WTC11 (cell line): ENCODE data around the gene ERH. TPM values are rescaled to one million over a fixed set of nuclear protein-coding genes. Genes with fewer than 3 reads are reported as not detected.

Source experiments
- ATAC-seq: fragments of 200-7000 bp; cut with Tn5 transposase; 2 replicates; pipeline ENCODE4 v1.10.0; 2021; ENCODE audit warnings: mild to moderate bottlenecking, moderate library complexity
- CTCF ChIA-PET: fragments of 300-600 bp; sonication (Branson Sonifier 250); formaldehyde crosslinking; loops from one replicate; lab custom pipeline; 2021; ENCODE audit warnings: antibody characterized with exemption; lab: Charles Lee
- POLR2A ChIA-PET: fragments of 350-600 bp; sonication (Branson Sonifier 250); formaldehyde crosslinking; loops from one replicate; lab custom pipeline; 2021; ENCODE audit warnings: antibody characterized with exemption; lab: Charles Lee
- DNase-seq: peaks from one replicate; pipeline ENCODE4 v3.0.0; 2021; ENCODE audit warnings: low spot score
- H3K27ac Mint-ChIP-seq: 2 replicates; pipeline ENCODE4 v1.8.0; 2021; ENCODE audit warnings: mixed read lengths
- H3K27me3 Mint-ChIP-seq: 2 replicates; pipeline ENCODE4 v1.8.0; 2021; ENCODE audit warnings: low read depth, mild to moderate bottlenecking, moderate library complexity, mixed read lengths
- H3K36me3 Mint-ChIP-seq: 2 replicates; pipeline ENCODE4 v1.8.0; 2021; ENCODE audit warnings: mixed read lengths
- H3K4me1 Mint-ChIP-seq: 2 replicates; pipeline ENCODE4 v1.8.0; 2022; ENCODE audit warnings: mixed read lengths
- H3K4me3 Mint-ChIP-seq: 2 replicates; pipeline ENCODE4 v1.8.0; 2021; ENCODE audit warnings: mild to moderate bottlenecking, moderate library complexity, mixed read lengths
- H3K9me3 Mint-ChIP-seq: 2 replicates; pipeline ENCODE4 v1.8.0; 2021; ENCODE audit warnings: mixed read lengths
- EMX1 ChIP-seq: fragments of 250-450 bp; sonication (Bioruptor Pico); IDR thresholded peaks from 2 replicates; pipeline ENCODE4 v1.8.0; 2021; ENCODE audit warnings: mild to moderate bottlenecking
- ETV6 ChIP-seq: sonication (generic); formaldehyde crosslinking; IDR thresholded peaks from 2 replicates; pipeline ENCODE4 v1.8.1; 2022; ENCODE audit warnings: mild to moderate bottlenecking, missing genetic modification reagents
- GABPB1 ChIP-seq: sonication (generic); formaldehyde crosslinking; IDR thresholded peaks from 2 replicates; pipeline ENCODE4 v1.8.1; 2023; ENCODE audit warnings: mild to moderate bottlenecking, missing genetic modification reagents
- IRF2 ChIP-seq: sonication (generic); formaldehyde crosslinking; IDR thresholded peaks from 2 replicates; pipeline ENCODE4 v1.8.0; 2022; ENCODE audit warnings: low read depth, missing genetic modification reagents, borderline replicate concordance
- JAZF1 ChIP-seq: fragments of 250-450 bp; sonication (Bioruptor Pico); IDR thresholded peaks from 2 replicates; pipeline ENCODE4 v1.9.0; 2021; ENCODE audit warnings: moderate library complexity, mild to moderate bottlenecking, inconsistent platforms
- NFATC4 ChIP-seq: fragments of 250-450 bp; sonication (Bioruptor Pico); IDR thresholded peaks from 2 replicates; pipeline ENCODE4 v1.9.0; 2021; ENCODE audit warnings: mild to moderate bottlenecking
- NR2C2 ChIP-seq: sonication (generic); formaldehyde crosslinking; IDR thresholded peaks from 2 replicates; pipeline ENCODE4 v1.8.0; 2022; ENCODE audit warnings: mild to moderate bottlenecking, missing genetic modification reagents
- RELA ChIP-seq: sonication (generic); formaldehyde crosslinking; IDR thresholded peaks from 2 replicates; pipeline ENCODE4 v1.8.1; 2022; ENCODE audit warnings: missing genetic modification reagents, mild to moderate bottlenecking, borderline replicate concordance
- ZNF396 ChIP-seq: fragments of 250-450 bp; sonication (Bioruptor Pico); IDR thresholded peaks from 2 replicates; pipeline ENCODE4 v1.8.0; 2021; ENCODE audit warnings: mild to moderate bottlenecking, moderate library complexity, borderline replicate concordance
- total RNA-seq: library from RNA; stranded (reverse); gene quantifications from 3 replicates; pipeline ENCODE4 v1.2.3, GENCODE V29; 2021
- TF ChIP-seq, protein P1 (sequence below): fragments of 250-450 bp; sonication (Bioruptor Pico); IDR thresholded peaks from 2 replicates; pipeline ENCODE4 v1.9.0; 2021; ENCODE audit warnings: moderate library complexity, mild to moderate bottlenecking, inconsistent platforms, borderline replicate concordance
- TF ChIP-seq, protein P2 (sequence below): sonication (generic); formaldehyde crosslinking; IDR thresholded peaks from 2 replicates; pipeline ENCODE4 v1.8.0; 2022; ENCODE audit warnings: mild to moderate bottlenecking, missing genetic modification reagents
- TF ChIP-seq, protein P3 (sequence below): sonication (generic); formaldehyde crosslinking; IDR thresholded peaks from 2 replicates; pipeline ENCODE4 v1.8.1; 2023; ENCODE audit warnings: mild to moderate bottlenecking, moderate library complexity, missing genetic modification reagents
- TF ChIP-seq, protein P4 (sequence below): sonication (generic); formaldehyde crosslinking; IDR thresholded peaks from 2 replicates; pipeline ENCODE4 v1.8.1; 2022; ENCODE audit warnings: low read depth, missing genetic modification reagents, borderline replicate concordance
- TF ChIP-seq, protein P5 (sequence below): sonication (generic); formaldehyde crosslinking; IDR thresholded peaks from 2 replicates; pipeline ENCODE4 v1.8.1; 2023; ENCODE audit warnings: mild to moderate bottlenecking, missing genetic modification reagents, borderline replicate concordance
- TF ChIP-seq, protein P6 (sequence below): fragments of 250-450 bp; sonication (Bioruptor Pico); IDR thresholded peaks from 2 replicates; pipeline ENCODE4 v1.9.0; 2021; ENCODE audit warnings: mild to moderate bottlenecking
- TF ChIP-seq, protein P7 (sequence below): fragments of 250-450 bp; sonication (Bioruptor Pico); IDR thresholded peaks from 2 replicates; pipeline ENCODE4 v1.9.0; 2021; ENCODE audit warnings: mild to moderate bottlenecking
- TF ChIP-seq, protein P8 (sequence below): sonication (generic); formaldehyde crosslinking; IDR thresholded peaks from 2 replicates; pipeline ENCODE4 v1.8.1; 2023; ENCODE audit warnings: mild to moderate bottlenecking, missing genetic modification reagents

ERH gene
- total RNA-seq, 1 experiment from 2014 or later, result 363 TPM

DNA sequence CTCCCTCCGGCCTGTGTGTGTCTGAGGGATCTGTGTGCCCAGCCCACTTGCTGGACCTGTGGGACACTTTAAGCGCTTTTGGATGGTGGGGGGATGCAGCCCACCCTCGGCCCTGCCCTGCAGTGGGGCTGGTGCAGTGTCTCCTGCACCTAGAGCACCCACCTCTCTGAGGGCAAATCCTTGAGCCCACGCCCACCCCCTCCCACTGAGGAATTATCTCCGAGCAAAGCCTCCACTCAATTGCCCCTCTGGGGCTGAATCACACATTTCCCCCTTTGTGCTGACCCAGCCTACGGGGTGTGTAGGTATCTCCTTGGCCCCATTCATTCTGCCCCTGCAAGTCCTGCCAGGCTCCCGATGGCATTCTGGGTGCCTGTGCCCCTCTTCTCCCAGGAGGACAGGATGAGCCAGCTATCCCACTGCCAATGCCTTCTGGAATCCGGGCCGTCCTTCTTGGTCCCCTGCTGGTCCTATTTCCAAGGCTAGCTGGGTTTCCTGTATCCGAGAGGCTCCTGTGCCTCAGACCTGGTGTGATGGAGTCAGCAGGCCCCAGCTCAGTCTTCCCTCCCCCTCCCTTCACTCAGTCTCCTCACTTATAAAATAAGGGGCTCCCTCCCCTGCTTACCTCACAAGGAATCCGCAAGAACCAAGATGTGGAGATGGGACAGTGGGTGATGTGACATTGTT is 48.9 kb downstream of the ERH start:
- DNase-seq (no peak), ATAC-seq (no peak)
- Mint-ChIP-seq H3K36me3 (no peaks in the 10 kb centered on the region), H3K27ac (no peak overlapping the region), H3K4me3 (no peak overlapping the region), H3K4me1 (peaks cover 21% of the 10 kb centered on the region), H3K27me3 (no peaks in the 10 kb centered on the region; the same call in 1 of the 2 replicates), H3K9me3 (no peaks in the 10 kb centered on the region)
- POLR2A ChIA-PET, result no interaction called here
- TF ChIP-seq ZNF396 (CRISPR knock-in tag) (no peak), NR2C2 (CRISPR knock-in tag) (no peak), GABPB1 (CRISPR knock-in tag) (no peak)
- TF ChIP-seq, protein P1, sequence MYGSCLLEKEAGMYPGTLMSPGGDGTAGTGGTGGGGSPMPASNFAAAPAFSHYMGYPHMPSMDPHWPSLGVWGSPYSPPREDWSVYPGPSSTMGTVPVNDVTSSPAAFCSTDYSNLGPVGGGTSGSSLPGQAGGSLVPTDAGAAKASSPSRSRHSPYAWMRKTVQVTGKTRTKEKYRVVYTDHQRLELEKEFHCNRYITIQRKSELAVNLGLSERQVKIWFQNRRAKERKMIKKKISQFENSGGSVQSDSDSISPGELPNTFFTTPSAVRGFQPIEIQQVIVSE (CRISPR knock-in tag), result no peak
- TF ChIP-seq, protein P2, sequence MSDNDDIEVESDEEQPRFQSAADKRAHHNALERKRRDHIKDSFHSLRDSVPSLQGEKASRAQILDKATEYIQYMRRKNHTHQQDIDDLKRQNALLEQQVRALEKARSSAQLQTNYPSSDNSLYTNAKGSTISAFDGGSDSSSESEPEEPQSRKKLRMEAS (CRISPR knock-in tag), result no peak
- TF ChIP-seq, protein P3, sequence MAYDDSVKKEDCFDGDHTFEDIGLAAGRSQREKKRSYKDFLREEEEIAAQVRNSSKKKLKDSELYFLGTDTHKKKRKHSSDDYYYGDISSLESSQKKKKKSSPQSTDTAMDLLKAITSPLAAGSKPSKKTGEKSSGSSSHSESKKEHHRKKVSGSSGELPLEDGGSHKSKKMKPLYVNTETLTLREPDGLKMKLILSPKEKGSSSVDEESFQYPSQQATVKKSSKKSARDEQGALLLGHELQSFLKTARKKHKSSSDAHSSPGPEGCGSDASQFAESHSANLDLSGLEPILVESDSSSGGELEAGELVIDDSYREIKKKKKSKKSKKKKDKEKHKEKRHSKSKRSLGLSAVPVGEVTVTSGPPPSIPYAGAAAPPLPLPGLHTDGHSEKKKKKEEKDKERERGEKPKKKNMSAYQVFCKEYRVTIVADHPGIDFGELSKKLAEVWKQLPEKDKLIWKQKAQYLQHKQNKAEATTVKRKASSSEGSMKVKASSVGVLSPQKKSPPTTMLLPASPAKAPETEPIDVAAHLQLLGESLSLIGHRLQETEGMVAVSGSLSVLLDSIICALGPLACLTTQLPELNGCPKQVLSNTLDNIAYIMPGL (CRISPR knock-in tag), result no peak
- TF ChIP-seq, protein P4, sequence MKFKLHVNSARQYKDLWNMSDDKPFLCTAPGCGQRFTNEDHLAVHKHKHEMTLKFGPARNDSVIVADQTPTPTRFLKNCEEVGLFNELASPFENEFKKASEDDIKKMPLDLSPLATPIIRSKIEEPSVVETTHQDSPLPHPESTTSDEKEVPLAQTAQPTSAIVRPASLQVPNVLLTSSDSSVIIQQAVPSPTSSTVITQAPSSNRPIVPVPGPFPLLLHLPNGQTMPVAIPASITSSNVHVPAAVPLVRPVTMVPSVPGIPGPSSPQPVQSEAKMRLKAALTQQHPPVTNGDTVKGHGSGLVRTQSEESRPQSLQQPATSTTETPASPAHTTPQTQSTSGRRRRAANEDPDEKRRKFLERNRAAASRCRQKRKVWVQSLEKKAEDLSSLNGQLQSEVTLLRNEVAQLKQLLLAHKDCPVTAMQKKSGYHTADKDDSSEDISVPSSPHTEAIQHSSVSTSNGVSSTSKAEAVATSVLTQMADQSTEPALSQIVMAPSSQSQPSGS (CRISPR knock-in tag), result no peak
- TF ChIP-seq, protein P5, sequence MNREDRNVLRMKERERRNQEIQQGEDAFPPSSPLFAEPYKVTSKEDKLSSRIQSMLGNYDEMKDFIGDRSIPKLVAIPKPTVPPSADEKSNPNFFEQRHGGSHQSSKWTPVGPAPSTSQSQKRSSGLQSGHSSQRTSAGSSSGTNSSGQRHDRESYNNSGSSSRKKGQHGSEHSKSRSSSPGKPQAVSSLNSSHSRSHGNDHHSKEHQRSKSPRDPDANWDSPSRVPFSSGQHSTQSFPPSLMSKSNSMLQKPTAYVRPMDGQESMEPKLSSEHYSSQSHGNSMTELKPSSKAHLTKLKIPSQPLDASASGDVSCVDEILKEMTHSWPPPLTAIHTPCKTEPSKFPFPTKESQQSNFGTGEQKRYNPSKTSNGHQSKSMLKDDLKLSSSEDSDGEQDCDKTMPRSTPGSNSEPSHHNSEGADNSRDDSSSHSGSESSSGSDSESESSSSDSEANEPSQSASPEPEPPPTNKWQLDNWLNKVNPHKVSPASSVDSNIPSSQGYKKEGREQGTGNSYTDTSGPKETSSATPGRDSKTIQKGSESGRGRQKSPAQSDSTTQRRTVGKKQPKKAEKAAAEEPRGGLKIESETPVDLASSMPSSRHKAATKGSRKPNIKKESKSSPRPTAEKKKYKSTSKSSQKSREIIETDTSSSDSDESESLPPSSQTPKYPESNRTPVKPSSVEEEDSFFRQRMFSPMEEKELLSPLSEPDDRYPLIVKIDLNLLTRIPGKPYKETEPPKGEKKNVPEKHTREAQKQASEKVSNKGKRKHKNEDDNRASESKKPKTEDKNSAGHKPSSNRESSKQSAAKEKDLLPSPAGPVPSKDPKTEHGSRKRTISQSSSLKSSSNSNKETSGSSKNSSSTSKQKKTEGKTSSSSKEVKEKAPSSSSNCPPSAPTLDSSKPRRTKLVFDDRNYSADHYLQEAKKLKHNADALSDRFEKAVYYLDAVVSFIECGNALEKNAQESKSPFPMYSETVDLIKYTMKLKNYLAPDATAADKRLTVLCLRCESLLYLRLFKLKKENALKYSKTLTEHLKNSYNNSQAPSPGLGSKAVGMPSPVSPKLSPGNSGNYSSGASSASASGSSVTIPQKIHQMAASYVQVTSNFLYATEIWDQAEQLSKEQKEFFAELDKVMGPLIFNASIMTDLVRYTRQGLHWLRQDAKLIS, result no peak
- CTCF ChIA-PET, result interaction anchor here (1.5 to 7.8 kb wide), 5 partner anchors 8 to 220 kb away, joined by 3 to 60 read pairs (median 56); partner anchors contain the start of gene GALNT16

DNA sequence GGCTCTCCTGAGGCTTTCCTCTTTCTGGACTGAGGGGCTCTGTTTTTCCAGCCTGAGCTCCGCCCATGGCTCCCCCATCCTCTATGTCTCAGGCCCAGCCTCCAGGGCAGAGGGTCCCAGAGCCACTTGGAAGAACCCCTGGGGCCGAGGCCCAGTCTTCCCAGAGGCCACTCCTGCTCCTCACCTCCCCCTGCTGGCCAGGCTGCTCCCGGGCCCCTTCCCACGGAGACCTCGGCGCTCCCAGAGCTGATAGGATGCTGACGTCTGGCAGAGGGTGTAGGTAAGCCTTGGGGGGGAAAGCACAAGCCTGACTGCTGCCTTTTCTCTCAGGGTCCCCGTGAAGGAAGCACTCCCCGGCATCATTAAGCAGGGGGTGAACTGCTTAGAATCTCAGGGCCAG is 51.4 kb downstream of the ERH start:
- ATAC-seq, result peak; percentile 94
- POLR2A ChIA-PET, result interaction anchor here (1.1 kb wide), 1 partner anchor 104 kb away, joined by 3 read pairs; no protein-coding TSS in a partner anchor
- H3K27me3 Mint-ChIP-seq, result no peaks in the 10 kb centered on the region; the same call in 1 of the 2 replicates
- DNase-seq, result peak; percentile 91
- H3K9me3 Mint-ChIP-seq, result no peaks in the 10 kb centered on the region
- H3K4me1 Mint-ChIP-seq, result peaks cover 21% of the 10 kb centered on the region
- H3K27ac Mint-ChIP-seq, result no peak overlapping the region
- H3K4me3 Mint-ChIP-seq, result no peak overlapping the region
- no peaks in the 10 kb centered on the region for H3K36me3 Mint-ChIP-seq
- CTCF ChIA-PET, result interaction anchor here (0.6 to 7.8 kb wide), 45 partner anchors 8 to 240 kb away, joined by 3 to 60 read pairs (median 6); partner anchors contain the start of genes DCAF5, ERH, GALNT16 and PLEKHD1
- TF ChIP-seq EMX1 (CRISPR knock-in tag), result no peak
- TF ChIP-seq NFATC4 (CRISPR knock-in tag), result no peak
- TF ChIP-seq JAZF1 (CRISPR knock-in tag), result no peak
- no peak for TF ChIP-seq RELA (CRISPR knock-in tag)
- no peak for TF ChIP-seq IRF2 (CRISPR knock-in tag)
- TF ChIP-seq, protein P6, sequence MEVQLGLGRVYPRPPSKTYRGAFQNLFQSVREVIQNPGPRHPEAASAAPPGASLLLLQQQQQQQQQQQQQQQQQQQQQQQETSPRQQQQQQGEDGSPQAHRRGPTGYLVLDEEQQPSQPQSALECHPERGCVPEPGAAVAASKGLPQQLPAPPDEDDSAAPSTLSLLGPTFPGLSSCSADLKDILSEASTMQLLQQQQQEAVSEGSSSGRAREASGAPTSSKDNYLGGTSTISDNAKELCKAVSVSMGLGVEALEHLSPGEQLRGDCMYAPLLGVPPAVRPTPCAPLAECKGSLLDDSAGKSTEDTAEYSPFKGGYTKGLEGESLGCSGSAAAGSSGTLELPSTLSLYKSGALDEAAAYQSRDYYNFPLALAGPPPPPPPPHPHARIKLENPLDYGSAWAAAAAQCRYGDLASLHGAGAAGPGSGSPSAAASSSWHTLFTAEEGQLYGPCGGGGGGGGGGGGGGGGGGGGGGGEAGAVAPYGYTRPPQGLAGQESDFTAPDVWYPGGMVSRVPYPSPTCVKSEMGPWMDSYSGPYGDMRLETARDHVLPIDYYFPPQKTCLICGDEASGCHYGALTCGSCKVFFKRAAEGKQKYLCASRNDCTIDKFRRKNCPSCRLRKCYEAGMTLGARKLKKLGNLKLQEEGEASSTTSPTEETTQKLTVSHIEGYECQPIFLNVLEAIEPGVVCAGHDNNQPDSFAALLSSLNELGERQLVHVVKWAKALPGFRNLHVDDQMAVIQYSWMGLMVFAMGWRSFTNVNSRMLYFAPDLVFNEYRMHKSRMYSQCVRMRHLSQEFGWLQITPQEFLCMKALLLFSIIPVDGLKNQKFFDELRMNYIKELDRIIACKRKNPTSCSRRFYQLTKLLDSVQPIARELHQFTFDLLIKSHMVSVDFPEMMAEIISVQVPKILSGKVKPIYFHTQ (CRISPR knock-in tag), result no peak
- TF ChIP-seq, protein P1 (CRISPR knock-in tag), result no peak
- TF ChIP-seq, protein P7, sequence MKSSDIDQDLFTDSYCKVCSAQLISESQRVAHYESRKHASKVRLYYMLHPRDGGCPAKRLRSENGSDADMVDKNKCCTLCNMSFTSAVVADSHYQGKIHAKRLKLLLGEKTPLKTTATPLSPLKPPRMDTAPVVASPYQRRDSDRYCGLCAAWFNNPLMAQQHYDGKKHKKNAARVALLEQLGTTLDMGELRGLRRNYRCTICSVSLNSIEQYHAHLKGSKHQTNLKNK, result no peak
- TF ChIP-seq, protein P2 (CRISPR knock-in tag), result no peak
- 0 out of 2 replicates have a peak, but pooled peaks have one; percentile 17 for TF ChIP-seq ETV6
- TF ChIP-seq, protein P8, sequence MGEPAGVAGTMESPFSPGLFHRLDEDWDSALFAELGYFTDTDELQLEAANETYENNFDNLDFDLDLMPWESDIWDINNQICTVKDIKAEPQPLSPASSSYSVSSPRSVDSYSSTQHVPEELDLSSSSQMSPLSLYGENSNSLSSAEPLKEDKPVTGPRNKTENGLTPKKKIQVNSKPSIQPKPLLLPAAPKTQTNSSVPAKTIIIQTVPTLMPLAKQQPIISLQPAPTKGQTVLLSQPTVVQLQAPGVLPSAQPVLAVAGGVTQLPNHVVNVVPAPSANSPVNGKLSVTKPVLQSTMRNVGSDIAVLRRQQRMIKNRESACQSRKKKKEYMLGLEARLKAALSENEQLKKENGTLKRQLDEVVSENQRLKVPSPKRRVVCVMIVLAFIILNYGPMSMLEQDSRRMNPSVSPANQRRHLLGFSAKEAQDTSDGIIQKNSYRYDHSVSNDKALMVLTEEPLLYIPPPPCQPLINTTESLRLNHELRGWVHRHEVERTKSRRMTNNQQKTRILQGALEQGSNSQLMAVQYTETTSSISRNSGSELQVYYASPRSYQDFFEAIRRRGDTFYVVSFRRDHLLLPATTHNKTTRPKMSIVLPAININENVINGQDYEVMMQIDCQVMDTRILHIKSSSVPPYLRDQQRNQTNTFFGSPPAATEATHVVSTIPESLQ, result no peak
- no peak for TF ChIP-seq ZNF396 (CRISPR knock-in tag)
